Dermis blood vessel endothelial cell (primary cell): Measurements from ENCODE around the gene BNC1. TPM values are rescaled to one million over a fixed set of nuclear protein-coding genes. Genes with fewer than 3 reads are reported as not detected.
"Not testable (repeated sequence)": the region's sequence is repeated elsewhere in the genome, so short reads cannot be mapped to it uniquely, and the experiment has no call there.

Experiments
- DNase-seq: peaks from one replicate; pipeline ENCODE4 v3.0.0; 2010
- total RNA-seq: library from RNA; depleted of rRNA; stranded (reverse); fragments of >200 nt; gene quantifications from 2 replicates; pipeline ENCODE4 v1.2.3, GENCODE V29; 2014

The BNC1 gene
- total RNA-seq, 1 donor from 2014 or later = 0.85 TPM

GRCh38 chr15:83230242-83230641, 54.2 kb downstream of the BNC1 start:
- no peak for DNase-seq

GRCh38 chr15:83225449-83225848, 59.0 kb downstream of the BNC1 start:
- no peak for DNase-seq

- DNase-seq = not testable (repeated sequence)
Observed at GRCh38 chr15:83221781-83222180, 62.7 kb downstream of the BNC1 start.

GRCh38 chr15:83219026-83219425, 65.4 kb downstream of the BNC1 start:
- no peak for DNase-seq

GRCh38 chr15:83215306-83215705, 69.2 kb downstream of the BNC1 start:
- DNase-seq = no peak

GRCh38 chr15:83210619-83211018, 73.8 kb downstream of the BNC1 start:
- DNase-seq = no peak

- no peak for DNase-seq
Observed at GRCh38 chr15:83209333-83209732, 75.1 kb downstream of the BNC1 start.

- DNase-seq = peak; percentile 57
Observed at GRCh38 chr15:83208367-83208661, 76.2 kb downstream of the BNC1 start.

- DNase-seq = peak; percentile 68
Observed at GRCh38 chr15:83207660-83208366, 76.7 kb downstream of the BNC1 start, which contains the start of gene HDGFL3. TSS of gene HDGFL3 (minus strand) at chr15:83207823. CDS start at chr15:83207414, 409 bp downstream.

GRCh38 chr15:83207009-83207659, 77.3 kb downstream of the BNC1 start:
- peak; percentile 60 for DNase-seq

- DNase-seq = peak; percentile 36
Observed at GRCh38 chr15:83206526-83207008, 77.9 kb downstream of the BNC1 start.

Other genes with a start within 250 kb of the BNC1 start
- 131 and 146 TPM in 2 replicates for gene BTBD1, start 217.4 kb downstream of the BNC1 start, total RNA-seq
- 34.7 and 41.9 TPM in 2 replicates for gene TM6SF1, start 177.0 kb downstream of the BNC1 start, total RNA-seq
- 138 and 168 TPM in 2 replicates for gene HDGFL3, start 76.8 kb downstream of the BNC1 start, total RNA-seq
- gene SH3GL3, start 162.7 kb upstream of the BNC1 start, total RNA-seq = not detected in 2 replicates